Kidney (tissue), 14 donors: Measurements from ENCODE around the gene GDI1. TPM values are rescaled to one million over a fixed set of nuclear protein-coding genes. Genes with fewer than 3 reads are reported as not detected.

Experiments used
- DNase-seq, 5 donors: peaks; one replicate each; pipeline ENCODE4 v3.0.0-alpha.2; 2013 to 2020
- FAIRE-seq: peaks from 2 replicates; lab custom pipeline; 2012; peaks lifted over from hg19 to GRCh38; lab: Jason Lieb, UNC
- H3K27ac ChIP-seq, 2 donors: one replicate each; pipeline ENCODE4 v1.7.0; 2013; ENCODE audit warnings: low read depth in 2 of 2, low read length in 2 of 2, inconsistent platforms in 1 of 2
- H3K27me3 ChIP-seq: one replicate; pipeline ENCODE4 v1.7.1; 2013; ENCODE audit warnings: low read length, inconsistent platforms; ENCODE audit not compliant: control insufficient read depth, insufficient read depth
- H3K36me3 ChIP-seq, 3 donors: one replicate each; pipeline versions ENCODE4 v1.7.0 to v1.7.1; 2013; ENCODE audit warnings: low read length in 3 of 3, control low read depth in 1 of 3, inconsistent platforms in 1 of 3; ENCODE audit not compliant: insufficient read depth in 3 of 3, control insufficient read depth in 2 of 3
- H3K4me1 ChIP-seq, 3 donors: one replicate each; pipeline versions ENCODE4 v1.7.0 to v1.7.1; 2013; ENCODE audit warnings: low read length in 3 of 3, inconsistent platforms in 1 of 3, low read depth in 1 of 3; ENCODE audit not compliant: control insufficient read depth in 2 of 3, insufficient read depth in 2 of 3
- H3K4me3 ChIP-seq, 3 donors: one replicate each; pipeline versions ENCODE4 v1.7.0 to v1.8.1; 2013; ENCODE audit warnings: low read length in 3 of 3, control low read depth in 1 of 3, inconsistent platforms in 1 of 3
- H3K9ac ChIP-seq, 3 donors: one replicate each; pipeline versions ENCODE4 v1.7.0 to v1.7.1; 2013; ENCODE audit warnings: low read length in 3 of 3, control low read depth in 1 of 3, inconsistent platforms in 1 of 3
- H3K9me3 ChIP-seq, 3 donors: one replicate each; pipeline versions ENCODE4 v1.7.0 to v1.7.1; 2013; ENCODE audit warnings: low read length in 3 of 3, control low read depth in 1 of 3, inconsistent platforms in 1 of 3; ENCODE audit not compliant: control insufficient read depth in 2 of 3, insufficient read depth in 1 of 3
- CTCF ChIP-seq: IDR thresholded peaks from 3 replicates; pipeline ENCODE4 v1.5.1; 2012; ENCODE audit warnings: mild to moderate bottlenecking, moderate library complexity, borderline replicate concordance; ENCODE audit not compliant: insufficient read depth; ENCODE audit errors: extremely low read depth
- intact Hi-C: fragments of 100-400 bp; cut with DNase I; formaldehyde crosslinking; loops from one replicate; pipeline ENCODE4 v1.11.1; 2022
- polyA plus RNA-seq: library from polyadenylated mRNA; stranded (reverse); fragments of 350-450 nt; fragmentation: Illumina TruSeq; extraction: RNeasy Lipid Tissue Mini Kit (QIAGEN cat#74804); gene quantifications from one replicate; pipeline ENCODE4 v1.2.3, GENCODE V29; 2014; ENCODE audit warnings: low read depth, low replicate concordance; ENCODE audit not compliant: insufficient read depth
- total RNA-seq: library from RNA; stranded (reverse); fragmentation: NEBNext Ultra II Directional; extraction: Animal tissue kit (Norgen Biotek cat#: 25700); gene quantifications from one replicate; pipeline ENCODE4 v1.2.1, GENCODE V29; 2021
- donor health status: control.
- donor health status: control.
- donor health status: control.
- donor health status: control.
- donor health status: control.
- donor health status: DM: yes; HTN: yes; CAD: no.
- donor health status: Normal renal cell carcinoma (clear cell type).

The GDI1 gene
- total and polyA plus RNA-seq, 2 donors from 2014 or later: 92.5 to 116 TPM

- Histone ChIP-seq H3K9ac (no peak overlapping the region), H3K4me1 (peaks cover 0 to 23% (median 4%) of the 10 kb centered on the region in 3 donors), H3K27ac (no peak overlapping the region), H3K9me3 (no peaks in the 10 kb centered on the region), H3K36me3 (peaks cover 0 to 4% (median 3%) of the 10 kb centered on the region in 3 donors), H3K4me3 (no peak overlapping the region), H3K27me3 (no peaks in the 10 kb centered on the region)
- DNase-seq: peak in 1 of 5 donors; percentile 74
- no peak for TF ChIP-seq CTCF
- intact Hi-C loops: no loop called here
- no peak for FAIRE-seq
Observed at GRCh38 chrX:154487518-154488290, 50.8 kb downstream of the GDI1 start.

- Histone ChIP-seq H3K27me3 (no peaks in the 10 kb centered on the region), H3K4me1 (peaks cover 0 to 23% (median 4%) of the 10 kb centered on the region in 3 donors), H3K9me3 (no peaks in the 10 kb centered on the region), H3K9ac (no peak overlapping the region), H3K27ac (no peak overlapping the region), H3K36me3 (peaks cover 0 to 4% (median 3%) of the 10 kb centered on the region in 3 donors), H3K4me3 (no peak overlapping the region)
- intact Hi-C loops: no loop called here
- peak in 1 of 5 donors; percentile 71 for DNase-seq
- no peak for TF ChIP-seq CTCF
- FAIRE-seq: no peak
Observed at GRCh38 chrX:154488336-154489075, 51.6 kb downstream of the GDI1 start.

GRCh38 chrX:154489182-154489581 is 52.2 kb downstream of the GDI1 start:
- H3K27me3 ChIP-seq: no peaks in the 10 kb centered on the region
- peak overlapping the region in 1 of 2 donors; percentile 28 for H3K27ac ChIP-seq
- H3K4me1 ChIP-seq: peaks cover 0 to 23% (median 4%) of the 10 kb centered on the region in 3 donors
- H3K4me3 ChIP-seq: peak overlapping the region in 1 of 3 donors; percentile 66
- no peak for TF ChIP-seq CTCF
- intact Hi-C loops: no loop called here
- H3K9me3 ChIP-seq: no peaks in the 10 kb centered on the region
- FAIRE-seq (no peak), DNase-seq (no peak)
- H3K9ac ChIP-seq: no peak overlapping the region
- H3K36me3 ChIP-seq: peaks cover 0 to 4% (median 3%) of the 10 kb centered on the region in 3 donors
